ENCODE measurements around the gene CDS1.

The CDS1 gene

DNA sequence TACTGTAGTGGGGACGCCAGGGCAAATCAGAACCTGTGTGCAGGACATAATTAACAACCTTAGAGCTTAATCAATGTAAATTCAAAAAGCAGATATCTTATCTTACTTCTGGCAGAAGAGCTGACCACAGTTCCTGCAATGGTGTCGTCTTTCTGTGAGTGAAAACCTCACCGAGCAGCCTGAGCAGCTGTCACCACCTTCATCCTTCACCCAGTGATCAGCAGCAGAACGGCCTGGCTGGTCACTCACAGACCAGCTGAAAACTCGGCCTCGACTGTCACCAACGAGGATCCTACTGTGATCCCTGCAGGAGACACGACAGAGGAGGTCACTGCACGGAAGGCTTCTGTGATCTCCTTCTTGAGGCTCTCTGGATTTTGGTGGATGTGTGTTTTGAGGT, 94.2 kb downstream of the CDS1 start:
- Histone ChIP-seq H4K20me1 (ENCODE audit: low read depth, low read length) (no peaks in the 10 kb centered on the region), H3K9me2 (replicated peaks; ENCODE audit: insufficient read depth, low read length) (no peaks in the 10 kb centered on the region), H3F3A (ENCODE audit: insufficient read depth) (no peaks in the 10 kb centered on the region), H3K27ac (ENCODE audit: low read depth, low read length) (no peak overlapping the region), H3K4me3 (ENCODE audit: insufficient read depth, low read length, poor library complexity, severe bottlenecking) (no peak overlapping the region), H3K36me3 (ENCODE audit: low read length) (no peaks in the 10 kb centered on the region), H3K79me2 (ENCODE audit: insufficient read depth, low read length) (no peaks in the 10 kb centered on the region), H3K4me2 (ENCODE audit: low read depth, low read length, poor library complexity, severe bottlenecking) (no peak overlapping the region), H2AFZ (ENCODE audit: low read depth, low read length, severe bottlenecking) (no peak overlapping the region), H3K9ac (ENCODE audit: low read length) (no peak overlapping the region), H3K9me3 (ENCODE audit: insufficient read depth, low read length) (no peaks in the 10 kb centered on the region), H3K27me3 (ENCODE audit: low read length) (no peaks in the 10 kb centered on the region)
- TF ChIP-seq, protein P1, sequence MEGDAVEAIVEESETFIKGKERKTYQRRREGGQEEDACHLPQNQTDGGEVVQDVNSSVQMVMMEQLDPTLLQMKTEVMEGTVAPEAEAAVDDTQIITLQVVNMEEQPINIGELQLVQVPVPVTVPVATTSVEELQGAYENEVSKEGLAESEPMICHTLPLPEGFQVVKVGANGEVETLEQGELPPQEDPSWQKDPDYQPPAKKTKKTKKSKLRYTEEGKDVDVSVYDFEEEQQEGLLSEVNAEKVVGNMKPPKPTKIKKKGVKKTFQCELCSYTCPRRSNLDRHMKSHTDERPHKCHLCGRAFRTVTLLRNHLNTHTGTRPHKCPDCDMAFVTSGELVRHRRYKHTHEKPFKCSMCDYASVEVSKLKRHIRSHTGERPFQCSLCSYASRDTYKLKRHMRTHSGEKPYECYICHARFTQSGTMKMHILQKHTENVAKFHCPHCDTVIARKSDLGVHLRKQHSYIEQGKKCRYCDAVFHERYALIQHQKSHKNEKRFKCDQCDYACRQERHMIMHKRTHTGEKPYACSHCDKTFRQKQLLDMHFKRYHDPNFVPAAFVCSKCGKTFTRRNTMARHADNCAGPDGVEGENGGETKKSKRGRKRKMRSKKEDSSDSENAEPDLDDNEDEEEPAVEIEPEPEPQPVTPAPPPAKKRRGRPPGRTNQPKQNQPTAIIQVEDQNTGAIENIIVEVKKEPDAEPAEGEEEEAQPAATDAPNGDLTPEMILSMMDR (IDR thresholded peaks at IDR 0.05; ENCODE audit: insufficient read depth, low read length, poor library complexity, severe bottlenecking): no peak
- TF ChIP-seq EZH2phosphoT487 (conservative IDR thresholded peaks at IDR 0.05; ENCODE audit: low read length): no peak

DNA sequence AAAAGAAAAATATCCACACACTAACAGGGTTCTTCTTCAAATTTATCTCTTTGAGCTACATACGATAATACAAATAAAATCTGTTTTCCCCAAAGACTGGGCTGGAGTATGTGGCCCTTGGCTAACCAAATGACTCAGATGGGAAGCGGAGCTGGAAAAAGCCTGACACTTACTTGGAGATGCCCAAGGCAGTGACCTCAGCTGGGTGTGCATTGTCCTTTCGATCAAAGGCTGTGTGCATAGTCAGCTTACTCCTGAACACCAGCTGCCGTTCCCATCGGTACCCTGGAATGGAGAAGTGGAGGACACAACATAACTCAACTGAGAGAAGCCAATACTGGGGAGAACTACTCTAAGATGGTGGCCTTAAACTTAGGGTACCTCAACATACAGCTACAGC, 95.1 kb downstream of the CDS1 start:
- H3K4me3 ChIP-seq (ENCODE audit: insufficient read depth, low read length, poor library complexity, severe bottlenecking): no peak overlapping the region
- H2AFZ ChIP-seq (ENCODE audit: low read depth, low read length, severe bottlenecking): no peak overlapping the region
- no peak overlapping the region for H3K4me2 ChIP-seq (ENCODE audit: low read depth, low read length, poor library complexity, severe bottlenecking)
- H3F3A ChIP-seq (ENCODE audit: insufficient read depth): no peaks in the 10 kb centered on the region
- no peaks in the 10 kb centered on the region for H3K9me3 ChIP-seq (ENCODE audit: insufficient read depth, low read length)
- no peak overlapping the region for H3K9ac ChIP-seq (ENCODE audit: low read length)
- H3K36me3 ChIP-seq (ENCODE audit: low read length): no peaks in the 10 kb centered on the region
- H3K9me2 ChIP-seq (replicated peaks; ENCODE audit: insufficient read depth, low read length): no peaks in the 10 kb centered on the region
- H4K20me1 ChIP-seq (ENCODE audit: low read depth, low read length): no peaks in the 10 kb centered on the region
- no peak overlapping the region for H3K27ac ChIP-seq (ENCODE audit: low read depth, low read length)
- H3K79me2 ChIP-seq (ENCODE audit: insufficient read depth, low read length): no peaks in the 10 kb centered on the region
- TF ChIP-seq, protein P1 (IDR thresholded peaks at IDR 0.05; ENCODE audit: insufficient read depth, low read length, poor library complexity, severe bottlenecking): no peak
- no peak for TF ChIP-seq EZH2phosphoT487 (conservative IDR thresholded peaks at IDR 0.05; ENCODE audit: low read length)
- H3K27me3 ChIP-seq (ENCODE audit: low read length): no peaks in the 10 kb centered on the region

DNA sequence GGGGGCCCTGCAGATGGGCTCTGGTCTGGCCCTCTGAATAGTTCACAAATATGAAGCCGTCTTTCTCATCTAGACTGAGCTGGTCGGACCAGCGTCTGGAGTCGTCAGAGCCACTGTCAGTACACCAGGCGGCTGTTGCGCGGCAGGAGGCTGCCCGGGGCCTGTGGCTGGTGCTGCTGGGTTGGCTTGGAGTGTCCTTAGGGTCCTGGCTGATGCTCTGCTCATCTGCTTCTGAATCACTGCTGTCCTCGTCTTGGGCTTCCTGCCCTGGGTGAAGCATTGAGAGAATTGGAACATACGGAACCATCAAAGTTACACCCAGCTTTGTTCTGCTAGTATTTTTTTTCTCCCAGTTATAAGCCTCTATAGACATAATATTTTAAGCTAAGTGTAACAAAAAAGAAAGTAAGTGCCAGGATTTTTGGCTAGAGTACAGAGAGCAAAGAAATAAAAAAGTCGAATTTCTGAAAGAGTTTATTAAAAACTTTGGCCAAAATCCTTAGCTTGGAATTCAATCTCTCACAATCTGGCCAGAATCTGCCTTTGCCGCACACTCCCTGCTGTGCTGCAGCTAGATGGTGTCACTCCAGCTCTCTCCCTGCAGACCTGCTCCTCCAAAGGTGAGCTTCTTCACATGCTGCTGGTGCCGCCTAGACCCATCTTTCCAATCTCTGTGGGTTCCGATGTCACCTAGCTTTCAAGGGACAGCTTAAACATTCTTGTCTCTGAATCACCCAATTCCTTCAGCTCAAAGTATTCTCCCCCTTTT, 96.2 kb downstream of the CDS1 start:
- no peaks in the 10 kb centered on the region for H3F3A ChIP-seq (ENCODE audit: insufficient read depth)
- no peaks in the 10 kb centered on the region for H4K20me1 ChIP-seq (ENCODE audit: low read depth, low read length)
- H3K27ac ChIP-seq (ENCODE audit: low read depth, low read length): no peak overlapping the region
- no peak overlapping the region for H2AFZ ChIP-seq (ENCODE audit: low read depth, low read length, severe bottlenecking)
- no peaks in the 10 kb centered on the region for H3K36me3 ChIP-seq (ENCODE audit: low read length)
- TF ChIP-seq EZH2phosphoT487 (conservative IDR thresholded peaks at IDR 0.05; ENCODE audit: low read length): no peak
- TF ChIP-seq, protein P1 (IDR thresholded peaks at IDR 0.05; ENCODE audit: insufficient read depth, low read length, poor library complexity, severe bottlenecking): no peak
- H3K79me2 ChIP-seq (ENCODE audit: insufficient read depth, low read length): no peaks in the 10 kb centered on the region
- H3K9me2 ChIP-seq (replicated peaks; ENCODE audit: insufficient read depth, low read length): no peaks in the 10 kb centered on the region
- H3K9ac ChIP-seq (ENCODE audit: low read length): no peak overlapping the region
- H3K27me3 ChIP-seq (ENCODE audit: low read length): no peaks in the 10 kb centered on the region
- H3K4me3 ChIP-seq (ENCODE audit: insufficient read depth, low read length, poor library complexity, severe bottlenecking): no peak overlapping the region
- no peak overlapping the region for H3K4me2 ChIP-seq (ENCODE audit: low read depth, low read length, poor library complexity, severe bottlenecking)
- H3K9me3 ChIP-seq (ENCODE audit: insufficient read depth, low read length): no peaks in the 10 kb centered on the region

Measured in SU-DHL-6 (cell line).